Activated T-helper 1 cell treated with anti-CD3 and anti-CD28 coated beads, Interleukin-12 subunit alpha, Interleukin-12 subunit beta, Interleukin-2, Interleukin-4 antibody, amounts not matched to agents 30 ng/mL and 10 ng/mL and 1 ng/mL, durations not matched to agents 14 hours and 24 hours and 36 hours (primary cell): Measurements from ENCODE around the gene MAD2L1. TPM values are rescaled to one million over a fixed set of nuclear protein-coding genes. Genes with fewer than 3 reads are reported as not detected.
A peak's percentile ranks its signal among the peaks of the same experiment; 100 is the strongest.
"Not testable (repeated sequence)": the region's sequence is repeated elsewhere in the genome, so short reads cannot be mapped to it uniquely, and the experiment has no call there.

Source experiments
- DNase-seq: peaks from one replicate; pipeline ENCODE4 v3.0.0; 2021; ENCODE audit warnings: low spot score
- H3K27ac Mint-ChIP-seq: one replicate; pipeline ENCODE4 v1.8.0; 2021; ENCODE audit warnings: mild to moderate bottlenecking, mixed read lengths
- H3K27me3 Mint-ChIP-seq: one replicate; pipeline ENCODE4 v1.8.0; 2022; ENCODE audit warnings: mild to moderate bottlenecking, moderate library complexity, mixed read lengths; ENCODE audit not compliant: insufficient read depth
- H3K36me3 Mint-ChIP-seq: one replicate; pipeline ENCODE4 v1.8.0; 2021; ENCODE audit warnings: low read depth, mixed read lengths
- H3K4me1 Mint-ChIP-seq: one replicate; pipeline ENCODE4 v1.8.0; 2021; ENCODE audit warnings: low read depth, mixed read lengths
- H3K4me3 Mint-ChIP-seq: one replicate; pipeline ENCODE4 v1.8.0; 2021; ENCODE audit warnings: mild to moderate bottlenecking, moderate library complexity, mixed read lengths
- H3K9me3 Mint-ChIP-seq: one replicate; pipeline ENCODE4 v1.8.0; 2021; ENCODE audit warnings: mixed read lengths
- intact Hi-C: fragments of 100-400 bp; cut with micrococcal nuclease; formaldehyde crosslinking; loops from one replicate; pipeline ENCODE4 v1.15.1; 2024
- total RNA-seq: library from RNA; stranded (reverse); gene quantifications from 2 replicates; pipeline ENCODE4 v1.2.3, GENCODE V29; 2022

MAD2L1 gene
- 63.3 and 69.0 TPM in 2 replicates for total RNA-seq

- intact Hi-C loops = loop anchor here (1.0 kb wide), 2 partner anchors 16 to 1735 kb away; partner anchors contain the start of gene EXOSC9
- Mint-ChIP-seq H3K27ac (peak within 1 kb of the TSS; percentile 100), H3K4me1 (peaks cover 83% of the 10 kb centered on the region), H3K4me3 (peak within 1 kb of the TSS; percentile 99), H3K9me3 (no peaks in the 10 kb centered on the region), H3K27me3 (peaks cover 4% of the 10 kb centered on the region), H3K36me3 (peaks cover 28% of the 10 kb centered on the region)
- peak; percentile 98 for DNase-seq
These were observed at the start of gene MAD2L1 for GRCh38 chr4:120066517-120067340. Gene MAD2L1 (minus strand): TSS chr4:120066848. CDS start chr4:120066734, 114 bp downstream.

GRCh38 chr4:120111745-120112144 lies 45.1 kb upstream of the MAD2L1 start:
- no peaks in the 10 kb centered on the region for H3K27me3 Mint-ChIP-seq
- H3K36me3 Mint-ChIP-seq = no peaks in the 10 kb centered on the region
- no peaks in the 10 kb centered on the region for H3K4me1 Mint-ChIP-seq
- H3K27ac Mint-ChIP-seq = no peak overlapping the region
- DNase-seq = no peak
- no peaks in the 10 kb centered on the region for H3K9me3 Mint-ChIP-seq
- H3K4me3 Mint-ChIP-seq = no peak overlapping the region
- intact Hi-C loops = no loop called here

GRCh38 chr4:120109406-120109805 lies 42.8 kb upstream of the MAD2L1 start:
- no peak overlapping the region for H3K27ac Mint-ChIP-seq
- intact Hi-C loops = no loop called here
- no peaks in the 10 kb centered on the region for H3K36me3 Mint-ChIP-seq
- no peak for DNase-seq
- H3K4me3 Mint-ChIP-seq = no peak overlapping the region
- no peaks in the 10 kb centered on the region for H3K9me3 Mint-ChIP-seq
- H3K27me3 Mint-ChIP-seq = no peaks in the 10 kb centered on the region
- no peaks in the 10 kb centered on the region for H3K4me1 Mint-ChIP-seq

GRCh38 chr4:120105472-120105871 lies 38.8 kb upstream of the MAD2L1 start:
- intact Hi-C loops = no loop called here
- Mint-ChIP-seq H3K9me3 (no peaks in the 10 kb centered on the region), H3K4me3 (no peak overlapping the region), H3K4me1 (no peaks in the 10 kb centered on the region), H3K27me3 (peaks cover 3% of the 10 kb centered on the region), H3K36me3 (no peaks in the 10 kb centered on the region), H3K27ac (no peak overlapping the region)
- DNase-seq = no peak

- no peaks in the 10 kb centered on the region for H3K4me1 Mint-ChIP-seq
- H3K27ac Mint-ChIP-seq = no peak overlapping the region
- H3K9me3 Mint-ChIP-seq = no peaks in the 10 kb centered on the region
- no peaks in the 10 kb centered on the region for H3K36me3 Mint-ChIP-seq
- no peak overlapping the region for H3K4me3 Mint-ChIP-seq
- intact Hi-C loops = no loop called here
- H3K27me3 Mint-ChIP-seq = peaks cover 8% of the 10 kb centered on the region
- DNase-seq = no peak
These were observed 30.1 kb upstream of the MAD2L1 start for GRCh38 chr4:120096508-120097297.

- DNase-seq = no peak
- no peaks in the 10 kb centered on the region for H3K36me3 Mint-ChIP-seq
- peaks cover 5% of the 10 kb centered on the region for H3K4me1 Mint-ChIP-seq
- no peaks in the 10 kb centered on the region for H3K9me3 Mint-ChIP-seq
- H3K27ac Mint-ChIP-seq = no peak overlapping the region
- intact Hi-C loops = no loop called here
- peaks cover 2% of the 10 kb centered on the region for H3K27me3 Mint-ChIP-seq
- no peak overlapping the region for H3K4me3 Mint-ChIP-seq
These were observed 21.9 kb upstream of the MAD2L1 start for GRCh38 chr4:120088507-120088906.

- H3K27ac Mint-ChIP-seq, intact Hi-C loops, DNase-seq, H3K9me3 Mint-ChIP-seq, H3K4me1 Mint-ChIP-seq, H3K4me3 Mint-ChIP-seq, H3K27me3 Mint-ChIP-seq, H3K36me3 Mint-ChIP-seq: not testable (repeated sequence)
These were observed 21.4 kb upstream of the MAD2L1 start for GRCh38 chr4:120088066-120088465.

- Mint-ChIP-seq H3K4me1 (no peaks in the 10 kb centered on the region), H3K9me3 (no peaks in the 10 kb centered on the region), H3K4me3 (no peak overlapping the region), H3K36me3 (no peaks in the 10 kb centered on the region), H3K27ac (no peak overlapping the region), H3K27me3 (peaks cover 9% of the 10 kb centered on the region)
- intact Hi-C loops = no loop called here
- DNase-seq = no peak
These were observed 19.1 kb upstream of the MAD2L1 start for GRCh38 chr4:120085705-120086104.

- H3K4me1 Mint-ChIP-seq = no peaks in the 10 kb centered on the region
- peaks cover 9% of the 10 kb centered on the region for H3K27me3 Mint-ChIP-seq
- no peak for DNase-seq
- H3K4me3 Mint-ChIP-seq = no peak overlapping the region
- H3K36me3 Mint-ChIP-seq = no peaks in the 10 kb centered on the region
- no peaks in the 10 kb centered on the region for H3K9me3 Mint-ChIP-seq
- no peak overlapping the region for H3K27ac Mint-ChIP-seq
- intact Hi-C loops = no loop called here
These were observed 17.7 kb upstream of the MAD2L1 start for GRCh38 chr4:120084327-120084726.

GRCh38 chr4:120083152-120083551 lies 16.5 kb upstream of the MAD2L1 start:
- intact Hi-C loops = no loop called here
- no peaks in the 10 kb centered on the region for H3K9me3 Mint-ChIP-seq
- H3K4me1 Mint-ChIP-seq = no peaks in the 10 kb centered on the region
- H3K4me3 Mint-ChIP-seq = no peak overlapping the region
- no peaks in the 10 kb centered on the region for H3K36me3 Mint-ChIP-seq
- H3K27me3 Mint-ChIP-seq = peaks cover 9% of the 10 kb centered on the region
- DNase-seq = no peak
- no peak overlapping the region for H3K27ac Mint-ChIP-seq

GRCh38 chr4:120082251-120082650 lies 15.6 kb upstream of the MAD2L1 start:
- H3K4me1 Mint-ChIP-seq = no peaks in the 10 kb centered on the region
- no peak overlapping the region for H3K27ac Mint-ChIP-seq
- H3K4me3 Mint-ChIP-seq = no peak overlapping the region
- peaks cover 9% of the 10 kb centered on the region for H3K27me3 Mint-ChIP-seq
- DNase-seq = no peak
- intact Hi-C loops = no loop called here
- no peaks in the 10 kb centered on the region for H3K9me3 Mint-ChIP-seq
- no peaks in the 10 kb centered on the region for H3K36me3 Mint-ChIP-seq

- H3K9me3 Mint-ChIP-seq = no peaks in the 10 kb centered on the region
These were observed 15.1 kb upstream of the MAD2L1 start for GRCh38 chr4:120081726-120082125.

GRCh38 chr4:120080533-120080932 lies 13.9 kb upstream of the MAD2L1 start:
- Mint-ChIP-seq H3K4me1 (no peaks in the 10 kb centered on the region), H3K27ac (no peak overlapping the region), H3K27me3 (peaks cover 12% of the 10 kb centered on the region), H3K36me3 (no peaks in the 10 kb centered on the region), H3K4me3 (no peak overlapping the region), H3K9me3 (no peaks in the 10 kb centered on the region)
- intact Hi-C loops = no loop called here
- DNase-seq = no peak

More at GRCh38 chr4:120081726-120082125, 15.1 kb upstream of the MAD2L1 start:
- H3K36me3 Mint-ChIP-seq = no peaks in the 10 kb centered on the region
- no peak overlapping the region for H3K27ac Mint-ChIP-seq
- no peak overlapping the region for H3K4me3 Mint-ChIP-seq
- peaks cover 12% of the 10 kb centered on the region for H3K27me3 Mint-ChIP-seq
- intact Hi-C loops = no loop called here
- no peaks in the 10 kb centered on the region for H3K4me1 Mint-ChIP-seq
- DNase-seq = no peak
